Natural killer cell (primary cell): ENCODE results near the gene CHST11. TPM values are rescaled to one million over a fixed set of nuclear protein-coding genes. Genes with fewer than 3 reads are reported as not detected.

ENCODE experiments used
- ATAC-seq, 3 donors: fragments of 150-1000 bp in 2 of 3; fragments of 200-7000 bp in 1 of 3; cut with Tn5 transposase; 1 replicate in 1 of 3; 2 replicates in 2 of 3; pipeline ENCODE4 v1.10.0; 2021; ENCODE audit warnings: mild to moderate bottlenecking in 2 of 3, moderate library complexity in 2 of 3
- DNase-seq, 2 donors: peaks; one replicate each; pipeline versions ENCODE4 v3.0.0 to v3.0.0-alpha.2; 2013 to 2021; ENCODE audit warnings: mixed read lengths in 1 of 2
- H3K27ac ChIP-seq: one replicate; pipeline ENCODE4 v1.5.1; 2013; ENCODE audit warnings: mild to moderate bottlenecking, low read length
- H3K27me3 ChIP-seq: one replicate; pipeline ENCODE4 v1.6.1; 2013; ENCODE audit warnings: low read length; ENCODE audit not compliant: control insufficient read depth, insufficient read depth
- H3K36me3 ChIP-seq: one replicate; pipeline ENCODE4 v1.6.1; 2013; ENCODE audit warnings: low read length; ENCODE audit not compliant: control insufficient read depth, insufficient read depth
- H3K4me1 ChIP-seq: one replicate; pipeline ENCODE4 v1.6.1; 2013; ENCODE audit warnings: low read length; ENCODE audit not compliant: control insufficient read depth, insufficient read depth
- H3K4me3 ChIP-seq: one replicate; pipeline ENCODE4 v1.5.1; 2013; ENCODE audit warnings: low read length
- H3K9me3 ChIP-seq: one replicate; pipeline ENCODE4 v1.6.1; 2013; ENCODE audit warnings: low read length; ENCODE audit not compliant: control insufficient read depth, insufficient read depth
- H3K27ac Mint-ChIP-seq, 2 donors: one replicate each; pipeline ENCODE4 v1.8.0; 2022; ENCODE audit warnings: mild to moderate bottlenecking in 2 of 2, mixed read lengths in 2 of 2, moderate library complexity in 1 of 2
- H3K27me3 Mint-ChIP-seq, 2 donors: one replicate each; pipeline ENCODE4 v1.8.0; 2022; ENCODE audit warnings: low read depth in 2 of 2, mixed read lengths in 2 of 2
- H3K36me3 Mint-ChIP-seq: one replicate; pipeline ENCODE4 v1.8.0; 2022; ENCODE audit warnings: mixed read lengths
- H3K4me1 Mint-ChIP-seq, 2 donors: one replicate each; pipeline ENCODE4 v1.8.0; 2022; ENCODE audit warnings: mixed read lengths in 2 of 2
- H3K4me3 Mint-ChIP-seq: one replicate; pipeline ENCODE4 v1.8.0; 2022; ENCODE audit warnings: mild to moderate bottlenecking, moderate library complexity, mixed read lengths
- H3K9me3 Mint-ChIP-seq, 2 donors: one replicate each; pipeline ENCODE4 v1.8.0; 2022; ENCODE audit warnings: mixed read lengths in 2 of 2
- CTCF ChIP-seq: fragments of 200-600 bp; IDR thresholded peaks from one replicate; pipeline ENCODE4 v1.8.0; 2022; ENCODE audit warnings: antibody characterized with exemption
- WGBS: methylation state at CpG from one replicate; pipeline ENCODE4 v1.1.7; 2013; ENCODE audit warnings: missing lambda C conversion rate; ENCODE audit not compliant: insufficient coverage; 5-methylcytosine and 5-hydroxymethylcytosine counted together
- intact Hi-C: fragments of 100-400 bp; cut with micrococcal nuclease; formaldehyde crosslinking; loops from one replicate; pipeline ENCODE4 v1.14.2; 2022
- total RNA-seq, 4 donors: library from RNA; stranded (reverse); fragments of 120-200 nt in 1 of 4; gene quantifications; one replicate each; pipeline versions ENCODE4 v1.2.3 to v1.2.4, GENCODE V29; 2013 to 2022

Gene CHST11
- total RNA-seq, 3 donors from 2014 or later (not counting 1 experiment from before 2014, with no cell fraction given), result 85.3 to 118 (median 96.1) TPM

DNA sequence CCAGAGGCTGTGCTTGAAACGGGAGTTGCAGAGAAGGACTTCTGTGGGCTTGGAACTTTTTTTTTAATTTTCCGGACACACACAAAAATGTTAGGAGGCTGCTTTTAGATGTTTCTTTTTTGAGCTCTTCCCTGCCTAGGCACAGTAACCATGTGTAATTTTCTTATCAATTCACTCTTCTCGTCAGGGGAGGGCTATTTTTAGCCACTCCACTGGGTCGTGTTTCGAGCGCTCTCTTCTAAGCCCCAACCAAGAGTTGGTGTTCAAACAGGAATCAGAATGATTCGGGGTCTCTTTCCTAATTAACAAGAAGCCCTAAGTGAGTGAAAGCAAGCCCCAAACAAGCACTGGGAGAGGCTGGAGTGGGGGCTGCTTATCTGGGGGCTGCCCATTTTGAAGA, 162.6 kb downstream of the CHST11 start:
- Mint-ChIP-seq H3K9me3 (no peaks in the 10 kb centered on the region), H3K27me3 (no peaks in the 10 kb centered on the region), H3K36me3 (no peaks in the 10 kb centered on the region), H3K27ac (peak overlapping the region in 1 of 2 donors; percentile 48), H3K4me1 (peaks cover 62 to 78% of the 10 kb centered on the region in 2 donors), H3K4me3 (no peak overlapping the region)
- Histone ChIP-seq H3K9me3 (no peaks in the 10 kb centered on the region), H3K36me3 (no peaks in the 10 kb centered on the region), H3K4me1 (no peaks in the 10 kb centered on the region), H3K27ac (no peak overlapping the region), H3K4me3 (no peak overlapping the region), H3K27me3 (no peaks in the 10 kb centered on the region)
- TF ChIP-seq CTCF, result no peak
- ATAC-seq, result no peak
- 91% methylated on average over 6 of the region's 7 CpGs for WGBS
- intact Hi-C loops, result no loop called here
- DNase-seq, result no peak

GRCh38 chr12:104620837-104621531, 164.2 kb downstream of the CHST11 start:
- intact Hi-C loops, result no loop called here
- Mint-ChIP-seq H3K27me3 (no peaks in the 10 kb centered on the region), H3K4me3 (peak overlapping the region; percentile 7), H3K4me1 (peaks cover 76 to 84% of the 10 kb centered on the region in 2 donors), H3K27ac (peak overlapping the region in 1 of 2 donors; percentile 4), H3K36me3 (no peaks in the 10 kb centered on the region), H3K9me3 (no peaks in the 10 kb centered on the region)
- Histone ChIP-seq H3K9me3 (no peaks in the 10 kb centered on the region), H3K4me1 (no peaks in the 10 kb centered on the region), H3K27ac (no peak overlapping the region), H3K36me3 (no peaks in the 10 kb centered on the region), H3K4me3 (no peak overlapping the region), H3K27me3 (no peaks in the 10 kb centered on the region)
- ATAC-seq (no peak), DNase-seq (no peak)
- no peak for TF ChIP-seq CTCF
- 94% methylated on average over 5 of the region's 5 CpGs for WGBS

- no peak for DNase-seq
- Histone ChIP-seq H3K9me3 (no peaks in the 10 kb centered on the region), H3K4me1 (peaks cover 3% of the 10 kb centered on the region), H3K27me3 (no peaks in the 10 kb centered on the region), H3K4me3 (no peak overlapping the region), H3K36me3 (peaks cover 7% of the 10 kb centered on the region), H3K27ac (no peak overlapping the region)
- ATAC-seq, result no peak
- Mint-ChIP-seq H3K36me3 (no peaks in the 10 kb centered on the region), H3K9me3 (no peaks in the 10 kb centered on the region), H3K27ac (peak overlapping the region in 1 of 2 donors; percentile 9), H3K4me3 (no peak overlapping the region), H3K4me1 (peaks cover 87% of the 10 kb centered on the region in 2 donors), H3K27me3 (no peaks in the 10 kb centered on the region)
- TF ChIP-seq CTCF, result no peak
- intact Hi-C loops, result no loop called here
- WGBS, result 78% methylated on average over 3 of the region's 3 CpGs
Observed at GRCh38 chr12:104622928-104623327, 166.2 kb downstream of the CHST11 start.

DNA sequence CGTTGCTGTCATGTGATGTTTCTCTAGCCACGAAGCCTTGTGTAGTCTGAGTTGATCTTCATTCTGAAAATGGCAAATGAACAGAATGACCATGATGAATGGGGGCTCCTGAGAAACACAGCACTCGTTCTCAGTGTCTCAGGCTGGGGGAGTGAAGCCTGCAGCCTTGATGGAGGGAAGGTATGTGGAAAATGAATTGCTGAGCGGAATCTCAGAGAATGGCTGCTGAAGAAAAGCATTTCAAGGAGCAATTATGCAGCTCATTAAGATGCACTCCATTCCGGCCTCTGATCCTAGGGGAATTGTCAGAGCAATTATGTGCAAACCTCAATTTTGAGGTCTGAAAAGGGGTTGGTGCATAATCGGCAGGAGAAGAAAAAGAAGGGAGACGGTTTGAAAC, 167.1 kb downstream of the CHST11 start:
- Histone ChIP-seq H3K36me3 (peaks cover 7% of the 10 kb centered on the region), H3K27ac (no peak overlapping the region), H3K4me1 (peaks cover 3% of the 10 kb centered on the region), H3K9me3 (no peaks in the 10 kb centered on the region), H3K4me3 (no peak overlapping the region), H3K27me3 (no peaks in the 10 kb centered on the region)
- TF ChIP-seq CTCF, result no peak
- no peaks in the 10 kb centered on the region for H3K27me3 Mint-ChIP-seq
- DNase-seq, result no peak
- WGBS, result 70% methylated on average over 7 of the region's 7 CpGs
- ATAC-seq, result no peak
- H3K4me1 Mint-ChIP-seq, result peaks cover 88 to 90% of the 10 kb centered on the region in 2 donors
- intact Hi-C loops, result no loop called here
- H3K27ac Mint-ChIP-seq, result peak overlapping the region; percentile 37 to 46
- H3K9me3 Mint-ChIP-seq, result no peaks in the 10 kb centered on the region
- no peaks in the 10 kb centered on the region for H3K36me3 Mint-ChIP-seq
- H3K4me3 Mint-ChIP-seq, result no peak overlapping the region
